Urinary bladder (tissue), 4 donors: Measurements from ENCODE around the gene TNFAIP1. TPM values are rescaled to one million over a fixed set of nuclear protein-coding genes. Genes with fewer than 3 reads are reported as not detected.

Experiments used
- DNase-seq: peaks from one replicate; pipeline ENCODE4 v3.0.0-alpha.2; 2015; ENCODE audit errors: extremely low spot score
- H3K27ac ChIP-seq: one replicate; pipeline ENCODE4 v1.5.1; 2013; ENCODE audit warnings: low read depth, mild to moderate bottlenecking, moderate library complexity
- H3K36me3 ChIP-seq: one replicate; pipeline ENCODE4 v1.6.1; 2013; ENCODE audit warnings: mild to moderate bottlenecking, moderate library complexity; ENCODE audit not compliant: insufficient read depth
- H3K4me1 ChIP-seq: one replicate; pipeline ENCODE4 v1.6.1; 2013; ENCODE audit warnings: mild to moderate bottlenecking, moderate library complexity; ENCODE audit not compliant: insufficient read depth
- H3K4me3 ChIP-seq: one replicate; pipeline ENCODE4 v1.5.1; 2013; ENCODE audit warnings: low read depth, low read length
- WGBS: extraction: QIAGEN DNeasy Blood & Tissue Kit; methylation state at CpG from one replicate; pipeline ENCODE4 v1.1.7; 2013; 5-methylcytosine and 5-hydroxymethylcytosine counted together
- polyA plus RNA-seq: library from polyadenylated mRNA; stranded (reverse); fragments of 200-250 nt; gene quantifications from one replicate; pipeline ENCODE4 v1.2.3, GENCODE V29; 2013
- total RNA-seq: library from RNA; depleted of rRNA; stranded (reverse); fragments of >200 nt; gene quantifications from one replicate; pipeline ENCODE4 v1.2.3, GENCODE V29; 2014
- donor health status: healthy with polysubstance abuse.
- donor health status: healthy.

TNFAIP1 gene
- total and polyA plus RNA-seq, 2 donors: 20.4 to 27.2 TPM

DNA sequence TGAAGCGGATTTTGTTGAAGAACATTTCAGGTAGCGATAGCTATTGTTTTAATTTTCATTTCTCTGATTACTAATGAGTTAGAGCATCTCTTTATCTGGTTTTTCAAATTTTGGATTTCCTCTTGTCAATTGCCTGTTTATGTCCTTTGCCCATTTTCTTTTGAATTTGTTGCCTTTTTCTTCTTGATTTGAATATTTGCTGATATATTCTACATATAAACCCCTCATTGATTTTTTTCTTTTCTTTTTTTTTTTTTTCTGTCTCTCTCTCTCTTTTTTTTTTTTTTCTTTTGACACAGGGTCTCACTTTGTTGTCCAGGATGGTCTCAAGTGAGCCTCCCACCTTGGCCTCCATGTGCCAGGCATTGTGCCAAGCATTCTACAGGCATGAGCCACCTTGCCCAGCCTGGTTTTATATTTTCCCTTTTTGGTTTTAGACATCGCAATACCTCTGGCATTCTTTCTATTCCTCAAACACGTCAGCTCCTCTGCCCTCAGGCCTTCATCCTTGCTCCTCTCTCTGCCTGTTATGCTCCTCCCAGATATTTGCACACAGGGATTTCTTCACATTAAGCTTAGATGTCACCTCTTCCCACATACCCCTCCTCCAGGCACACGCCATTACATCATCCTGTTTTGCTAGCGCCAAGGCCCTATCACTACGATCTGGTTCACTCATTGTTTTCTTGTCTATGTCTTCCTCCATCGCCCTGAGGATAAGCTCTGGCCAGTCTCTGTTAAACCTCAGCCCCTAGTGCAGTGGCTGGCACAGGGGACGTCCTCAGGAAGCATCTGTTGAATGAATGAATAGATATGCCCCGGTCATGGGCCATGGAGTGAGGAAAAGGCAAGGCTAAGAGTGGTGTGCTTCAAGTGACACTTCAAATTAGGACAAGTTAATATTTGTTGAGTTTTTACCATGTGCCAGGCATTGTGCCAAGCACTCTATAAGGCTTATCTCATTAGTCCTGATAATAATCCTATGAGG, 44.5 kb downstream of the TNFAIP1 start:
- DNase-seq: no peak
- Histone ChIP-seq H3K27ac (no peak overlapping the region), H3K4me3 (no peak overlapping the region), H3K36me3 (no peaks in the 10 kb centered on the region), H3K4me1 (no peaks in the 10 kb centered on the region)
- 83% methylated on average over 10 of the region's 10 CpGs for WGBS

DNA sequence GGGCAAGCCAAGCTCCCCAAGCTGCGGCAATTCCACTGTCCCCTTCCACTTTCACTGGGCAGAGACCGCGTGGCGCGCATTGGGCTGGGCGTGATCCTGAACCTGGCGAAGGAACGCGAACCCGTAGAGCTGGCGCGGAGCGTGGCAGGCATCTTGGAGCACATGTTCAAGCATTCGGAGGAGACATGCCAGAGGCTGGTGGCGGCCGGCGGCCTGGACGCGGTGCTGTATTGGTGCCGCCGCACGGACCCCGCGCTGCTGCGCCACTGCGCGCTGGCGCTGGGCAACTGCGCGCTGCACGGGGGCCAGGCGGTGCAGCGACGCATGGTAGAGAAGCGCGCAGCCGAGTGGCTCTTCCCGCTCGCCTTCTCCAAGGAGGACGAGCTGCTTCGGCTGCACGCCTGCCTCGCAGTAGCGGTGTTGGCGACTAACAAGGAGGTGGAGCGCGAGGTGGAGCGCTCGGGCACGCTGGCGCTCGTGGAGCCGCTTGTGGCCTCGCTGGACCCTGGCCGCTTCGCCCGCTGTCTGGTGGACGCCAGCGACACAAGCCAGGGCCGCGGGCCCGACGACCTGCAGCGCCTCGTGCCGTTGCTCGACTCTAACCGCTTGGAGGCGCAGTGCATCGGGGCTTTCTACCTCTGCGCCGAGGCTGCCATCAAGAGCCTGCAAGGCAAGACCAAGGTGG, 45.7 kb downstream of the TNFAIP1 start:
- Histone ChIP-seq H3K36me3 (no peaks in the 10 kb centered on the region), H3K27ac (no peak overlapping the region), H3K4me3 (no peak overlapping the region), H3K4me1 (no peaks in the 10 kb centered on the region)
- no peak for DNase-seq
- 31% methylated on average over 72 of the region's 72 CpGs for WGBS

DNA sequence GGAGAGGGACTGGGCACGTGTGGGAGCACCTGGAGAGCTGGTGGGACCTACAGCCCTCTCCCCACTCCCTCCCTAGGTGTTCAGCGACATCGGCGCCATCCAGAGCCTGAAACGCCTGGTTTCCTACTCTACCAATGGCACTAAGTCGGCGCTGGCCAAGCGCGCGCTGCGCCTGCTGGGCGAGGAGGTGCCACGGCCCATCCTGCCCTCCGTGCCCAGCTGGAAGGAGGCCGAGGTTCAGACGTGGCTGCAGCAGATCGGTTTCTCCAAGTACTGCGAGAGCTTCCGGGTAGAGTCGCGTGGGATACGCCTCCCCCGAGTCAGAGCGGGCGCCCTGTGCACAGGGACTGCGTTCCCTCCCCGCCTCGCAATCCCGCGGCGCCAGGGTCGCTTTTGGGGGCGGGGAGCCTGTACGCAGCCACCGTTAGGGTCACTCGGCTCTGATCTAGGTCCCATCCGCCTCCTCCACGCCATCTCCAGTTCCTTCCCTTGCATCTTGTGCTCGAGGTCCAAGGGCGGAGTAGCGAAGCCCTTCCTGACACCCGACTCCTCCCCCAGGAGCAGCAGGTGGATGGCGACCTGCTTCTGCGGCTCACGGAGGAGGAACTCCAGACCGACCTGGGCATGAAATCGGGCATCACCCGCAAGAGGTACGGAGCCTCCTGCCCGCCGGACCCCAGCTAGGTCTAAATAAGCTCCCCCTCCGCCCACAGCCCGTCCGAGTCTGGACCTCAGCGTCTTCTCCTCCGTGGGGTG, 48.9 kb downstream of the TNFAIP1 start:
- H3K36me3 ChIP-seq: no peaks in the 10 kb centered on the region
- 45% methylated on average over 56 of the region's 56 CpGs for WGBS
- no peaks in the 10 kb centered on the region for H3K4me1 ChIP-seq
- peak overlapping the region; percentile 35 for H3K4me3 ChIP-seq
- H3K27ac ChIP-seq: peak overlapping the region; percentile 30
- DNase-seq: no peak

DNA sequence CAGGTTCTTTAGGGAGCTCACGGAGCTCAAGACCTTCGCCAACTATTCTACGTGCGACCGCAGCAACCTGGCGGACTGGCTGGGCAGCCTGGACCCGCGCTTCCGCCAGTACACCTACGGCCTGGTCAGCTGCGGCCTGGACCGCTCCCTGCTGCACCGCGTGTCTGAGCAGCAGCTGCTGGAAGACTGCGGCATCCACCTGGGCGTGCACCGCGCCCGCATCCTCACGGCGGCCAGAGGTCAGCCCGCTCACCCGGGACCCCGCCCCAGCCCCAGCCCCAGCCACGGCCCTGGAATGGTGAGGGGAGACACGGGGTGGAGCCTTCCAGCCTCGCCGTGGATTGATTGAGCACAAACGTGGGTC, 49.5 kb downstream of the TNFAIP1 start:
- Histone ChIP-seq H3K4me1 (no peaks in the 10 kb centered on the region), H3K4me3 (peak overlapping the region; percentile 35), H3K36me3 (no peaks in the 10 kb centered on the region), H3K27ac (no peak overlapping the region)
- WGBS: 49% methylated on average over 29 of the region's 29 CpGs
- no peak for DNase-seq

DNA sequence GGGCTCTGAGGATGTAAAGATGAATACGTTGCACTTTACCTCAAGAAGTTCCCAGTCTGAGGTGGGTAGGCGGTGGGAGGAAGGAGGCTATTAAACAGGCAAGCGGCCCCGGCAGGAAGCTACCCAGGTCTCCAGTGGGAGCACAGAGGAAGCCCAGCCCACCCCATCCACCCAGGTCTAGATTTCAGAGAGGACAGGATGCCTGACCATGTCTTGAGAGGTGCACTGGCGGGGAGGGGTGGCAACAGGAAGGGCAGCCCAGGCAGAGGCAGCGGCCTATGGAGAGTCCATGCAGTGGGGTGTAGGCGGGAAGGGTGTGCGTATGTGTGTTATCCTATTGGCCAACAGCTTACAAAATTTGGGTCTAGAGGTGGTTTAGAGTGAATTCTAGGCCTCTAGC, 49.8 kb downstream of the TNFAIP1 start:
- H3K4me3 ChIP-seq: no peak overlapping the region
- DNase-seq: no peak
- WGBS: 87% methylated on average over 8 of the region's 8 CpGs
- H3K27ac ChIP-seq: no peak overlapping the region
- no peaks in the 10 kb centered on the region for H3K36me3 ChIP-seq
- no peaks in the 10 kb centered on the region for H3K4me1 ChIP-seq

DNA sequence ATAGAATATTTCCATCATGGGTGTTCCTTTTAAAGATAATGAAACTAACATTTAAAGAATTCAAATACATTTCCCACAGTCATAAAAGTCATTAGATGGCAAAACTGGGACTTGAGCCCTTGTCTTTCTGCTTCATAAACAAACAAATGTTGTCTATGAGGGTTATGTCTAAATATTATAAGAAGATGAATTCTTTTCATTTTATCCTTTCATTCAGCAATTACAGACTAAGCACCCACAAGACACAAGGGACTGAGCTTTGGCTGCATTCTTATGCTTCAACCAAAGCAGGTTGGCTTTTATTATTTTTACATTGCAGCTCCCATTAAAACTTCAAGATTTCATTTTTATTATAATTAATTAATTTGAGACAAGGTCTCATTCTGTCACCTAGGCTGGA, 50.8 kb downstream of the TNFAIP1 start:
- no peak for DNase-seq
- Histone ChIP-seq H3K4me1 (no peaks in the 10 kb centered on the region), H3K27ac (no peak overlapping the region), H3K36me3 (no peaks in the 10 kb centered on the region), H3K4me3 (no peak overlapping the region)

DNA sequence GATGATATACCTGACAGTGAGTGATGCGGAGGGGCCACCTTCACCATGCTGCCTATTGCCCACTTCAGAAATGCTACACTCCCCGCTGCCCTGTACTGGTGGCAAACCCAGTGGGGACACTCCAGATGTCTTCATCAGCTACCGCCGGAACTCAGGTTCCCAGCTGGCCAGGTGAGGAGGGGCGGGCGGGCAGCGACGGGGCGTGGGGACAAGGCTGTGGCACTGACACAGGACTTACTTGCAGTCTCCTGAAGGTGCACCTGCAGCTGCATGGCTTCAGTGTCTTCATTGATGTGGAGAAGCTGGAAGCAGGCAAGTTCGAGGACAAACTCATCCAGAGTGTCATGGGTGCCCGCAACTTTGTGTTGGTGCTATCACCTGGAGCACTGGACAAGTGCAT, 52.5 kb downstream of the TNFAIP1 start:
- Histone ChIP-seq H3K27ac (no peak overlapping the region), H3K4me3 (no peak overlapping the region), H3K4me1 (no peaks in the 10 kb centered on the region), H3K36me3 (no peaks in the 10 kb centered on the region)
- WGBS: 96% methylated on average over 11 of the region's 11 CpGs
- no peak for DNase-seq

DNA sequence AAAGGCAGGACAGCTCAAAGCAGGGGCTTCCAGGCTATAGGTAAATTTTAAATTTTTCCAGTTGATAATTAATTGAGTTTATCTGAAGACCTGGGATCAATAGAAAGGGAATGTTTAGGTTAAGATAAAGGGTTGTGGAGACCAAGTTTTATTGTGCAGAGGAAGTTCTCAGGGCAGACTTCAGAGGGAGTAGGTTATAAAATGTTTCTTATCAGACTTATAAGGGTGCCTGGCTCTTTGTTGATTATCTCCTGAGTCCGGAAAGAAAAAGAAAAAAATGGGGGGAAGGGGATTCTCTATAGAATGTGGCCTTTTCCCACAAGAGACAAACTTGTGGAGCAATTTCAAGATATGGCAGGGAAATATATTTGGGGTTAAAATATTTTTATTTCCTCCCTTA, 54.6 kb downstream of the TNFAIP1 start:
- no peak overlapping the region for H3K27ac ChIP-seq
- WGBS: 79% methylated on average over 1 of the region's 1 CpG
- DNase-seq: no peak
- no peaks in the 10 kb centered on the region for H3K4me1 ChIP-seq
- H3K4me3 ChIP-seq: no peak overlapping the region
- no peaks in the 10 kb centered on the region for H3K36me3 ChIP-seq

DNA sequence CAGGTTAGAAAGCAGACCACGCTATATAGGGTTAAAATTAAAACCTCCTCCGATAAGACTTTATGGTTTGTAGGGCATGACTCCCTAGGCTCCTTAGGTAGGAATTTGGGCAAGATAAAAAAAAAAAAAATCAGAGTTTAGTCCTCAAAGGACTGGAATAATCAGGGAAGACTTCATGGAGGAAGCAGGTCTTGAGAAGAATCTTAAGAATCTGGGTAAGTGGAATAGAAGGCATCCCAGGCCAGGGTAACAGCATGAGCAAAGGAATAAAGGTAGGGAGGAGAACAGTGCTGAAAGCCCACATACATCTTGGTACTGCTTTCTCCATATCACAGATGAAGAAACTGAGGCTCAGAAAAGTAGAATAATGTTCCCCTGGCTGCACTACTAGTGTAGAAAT, 55.0 kb downstream of the TNFAIP1 start:
- 78% methylated on average over 2 of the region's 2 CpGs for WGBS
- Histone ChIP-seq H3K4me1 (no peaks in the 10 kb centered on the region), H3K4me3 (no peak overlapping the region), H3K27ac (no peak overlapping the region), H3K36me3 (no peaks in the 10 kb centered on the region)
- DNase-seq: no peak

DNA sequence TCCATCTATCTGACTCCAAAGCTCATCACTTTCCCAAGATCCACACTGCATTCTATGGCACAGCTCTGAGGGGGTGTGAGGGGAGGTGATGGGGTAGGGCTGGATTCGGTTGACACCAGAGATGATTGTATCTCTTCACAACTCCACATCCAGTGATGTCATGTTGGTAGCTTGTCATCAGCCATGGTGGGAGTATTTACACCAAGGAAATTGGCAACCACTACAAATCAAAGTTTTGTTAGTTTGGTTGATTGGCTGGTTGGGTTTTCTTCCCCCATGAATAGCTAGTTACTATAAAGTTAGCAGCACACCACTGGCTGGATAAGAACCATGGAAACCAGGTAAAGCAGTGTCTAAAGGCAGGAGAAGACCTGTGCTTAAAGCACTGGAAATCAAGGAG, 55.4 kb downstream of the TNFAIP1 start:
- Histone ChIP-seq H3K36me3 (no peaks in the 10 kb centered on the region), H3K4me1 (no peaks in the 10 kb centered on the region), H3K27ac (no peak overlapping the region), H3K4me3 (no peak overlapping the region)
- WGBS: 94% methylated on average over 1 of the region's 1 CpG
- DNase-seq: no peak

DNA sequence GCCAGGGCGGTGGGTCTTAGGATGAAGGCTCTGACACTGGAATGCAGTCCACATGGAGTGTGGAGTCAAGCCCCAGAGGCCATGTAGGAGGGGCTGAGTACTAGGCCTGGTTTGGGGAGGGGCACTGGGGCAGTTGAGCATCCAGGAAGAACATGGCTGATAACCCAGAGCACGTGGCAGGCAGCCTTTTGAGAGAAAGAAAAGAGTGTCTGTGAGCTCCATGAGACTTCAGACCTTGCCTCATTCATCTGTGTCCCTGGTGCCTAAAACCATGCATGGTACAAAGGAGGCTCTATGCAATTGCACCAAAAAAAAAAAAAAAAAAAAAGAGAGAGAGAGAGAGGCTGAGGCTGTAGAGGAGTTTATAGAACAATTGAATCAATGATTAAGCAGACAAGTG, 55.8 kb downstream of the TNFAIP1 start:
- Histone ChIP-seq H3K27ac (no peak overlapping the region), H3K36me3 (no peaks in the 10 kb centered on the region), H3K4me3 (no peak overlapping the region), H3K4me1 (no peaks in the 10 kb centered on the region)
- no peak for DNase-seq
- WGBS: 92% methylated on average over 2 of the region's 2 CpGs

DNA sequence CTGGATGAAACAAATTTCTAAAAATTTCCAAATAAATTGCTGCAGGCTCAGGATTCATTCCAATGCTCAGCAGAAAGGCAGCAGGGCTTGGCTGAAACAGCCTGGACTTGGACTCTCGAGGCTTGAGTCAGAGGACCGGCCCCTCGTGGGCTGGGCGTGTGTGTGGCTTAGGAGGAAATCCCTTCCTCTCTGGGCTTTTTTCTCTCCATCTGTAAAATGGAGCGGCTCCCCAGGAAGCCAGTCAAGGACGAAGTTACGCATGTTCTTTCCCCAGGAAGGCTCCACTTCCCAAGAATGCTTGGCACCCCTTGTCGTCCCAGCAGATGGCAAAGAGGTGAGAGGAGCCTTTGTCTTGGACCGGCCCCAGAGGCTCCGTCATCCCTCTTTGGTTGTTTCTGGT, 56.9 kb downstream of the TNFAIP1 start:
- no peak for DNase-seq
- 63% methylated on average over 10 of the region's 10 CpGs for WGBS
- H3K4me1 ChIP-seq: no peaks in the 10 kb centered on the region
- H3K4me3 ChIP-seq: no peak overlapping the region
- H3K36me3 ChIP-seq: no peaks in the 10 kb centered on the region
- no peak overlapping the region for H3K27ac ChIP-seq

DNA sequence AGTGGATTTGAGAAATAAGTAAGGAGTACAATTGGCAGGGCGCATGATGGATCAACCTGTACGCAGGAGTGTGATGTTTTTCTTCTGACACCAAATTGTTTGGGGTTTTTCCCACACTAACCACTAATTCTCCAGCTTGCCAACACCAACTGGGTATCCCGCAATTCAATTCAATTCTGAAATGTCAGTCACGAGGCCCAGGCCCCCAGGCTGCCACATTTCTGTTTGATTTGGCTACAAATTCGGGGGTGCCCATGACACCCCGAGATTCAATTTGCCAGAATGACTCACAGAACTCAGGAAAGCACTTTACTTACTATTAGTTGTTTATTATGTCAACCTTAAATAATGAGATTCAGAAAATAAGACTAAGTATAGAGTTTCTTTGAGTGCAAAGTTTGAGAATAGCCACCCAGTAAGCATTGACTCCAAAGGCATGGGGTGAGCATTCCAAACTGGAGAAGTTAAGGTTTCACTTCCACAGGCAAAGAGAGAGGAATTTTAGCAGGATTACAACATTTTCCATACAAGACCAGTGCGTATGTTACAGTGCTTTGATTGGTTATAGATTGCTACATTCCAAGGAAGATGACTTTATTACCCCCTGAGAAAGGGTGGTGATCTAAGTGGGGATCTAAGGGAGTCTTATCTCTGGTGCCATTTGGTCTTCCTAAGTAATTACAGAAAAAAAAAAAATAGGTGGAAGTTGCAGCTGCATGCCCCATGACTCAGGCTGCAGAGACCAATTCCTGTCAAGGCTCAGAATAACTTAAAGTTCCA, 59.0 kb downstream of the TNFAIP1 start:
- Histone ChIP-seq H3K36me3 (no peaks in the 10 kb centered on the region), H3K4me1 (no peaks in the 10 kb centered on the region), H3K4me3 (no peak overlapping the region), H3K27ac (no peak overlapping the region)
- 90% methylated on average over 7 of the region's 7 CpGs for WGBS
- DNase-seq: no peak
